HG02759 (cell line): Measurements from ENCODE around the gene ABHD17B.

ENCODE experiments used
- ATAC-seq: cut with Tn5 transposase; IDR thresholded peaks from one replicate; pipeline ENCODE4 v1.9.1; 2021; ENCODE audit warnings: mild to moderate bottlenecking, moderate library complexity; ENCODE audit not compliant: unreplicated experiment

Gene ABHD17B

DNA sequence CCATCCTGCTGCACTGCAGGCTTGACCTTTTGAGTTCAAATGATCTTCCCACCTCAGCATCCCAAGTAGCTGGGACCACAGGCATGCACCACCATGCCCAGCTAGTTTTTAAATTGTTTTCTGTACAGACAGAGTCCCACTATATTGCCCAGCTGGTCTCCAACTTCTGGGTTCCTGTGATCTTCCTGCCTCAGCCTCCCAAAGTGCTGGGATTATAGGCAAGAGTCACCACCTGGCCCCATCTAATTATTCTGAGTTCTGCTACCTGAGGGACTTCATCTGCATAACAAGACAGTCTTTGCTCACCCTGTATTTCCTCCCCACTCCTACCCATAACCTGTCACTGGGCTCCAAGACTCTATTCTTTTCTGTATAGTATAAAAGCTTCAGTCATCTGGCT, 88.1 kb downstream of the ABHD17B start:
- ATAC-seq: no peak

DNA sequence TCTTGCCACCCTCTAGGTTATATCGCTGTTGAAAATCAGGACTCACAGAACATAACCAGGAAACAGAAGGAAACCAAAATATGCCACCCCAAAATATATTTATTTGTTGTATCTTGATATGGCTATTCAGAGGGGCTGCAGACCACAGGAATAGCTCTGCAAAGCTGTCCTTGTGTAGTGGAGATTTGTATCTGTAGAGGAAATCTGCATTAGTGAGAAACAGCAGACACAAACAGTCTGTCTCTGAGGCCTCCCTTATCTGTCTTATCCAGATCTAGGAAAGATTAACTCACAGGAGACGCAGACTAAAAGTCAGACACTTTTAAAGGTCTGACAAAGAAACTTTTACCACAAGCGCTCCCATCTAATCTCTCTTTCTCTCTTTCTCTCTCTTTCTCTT, 88.5 kb downstream of the ABHD17B start:
- no peak for ATAC-seq

- no peak for ATAC-seq
Observed at GRCh38 chr9:71821405-71821804, 89.6 kb downstream of the ABHD17B start.

DNA sequence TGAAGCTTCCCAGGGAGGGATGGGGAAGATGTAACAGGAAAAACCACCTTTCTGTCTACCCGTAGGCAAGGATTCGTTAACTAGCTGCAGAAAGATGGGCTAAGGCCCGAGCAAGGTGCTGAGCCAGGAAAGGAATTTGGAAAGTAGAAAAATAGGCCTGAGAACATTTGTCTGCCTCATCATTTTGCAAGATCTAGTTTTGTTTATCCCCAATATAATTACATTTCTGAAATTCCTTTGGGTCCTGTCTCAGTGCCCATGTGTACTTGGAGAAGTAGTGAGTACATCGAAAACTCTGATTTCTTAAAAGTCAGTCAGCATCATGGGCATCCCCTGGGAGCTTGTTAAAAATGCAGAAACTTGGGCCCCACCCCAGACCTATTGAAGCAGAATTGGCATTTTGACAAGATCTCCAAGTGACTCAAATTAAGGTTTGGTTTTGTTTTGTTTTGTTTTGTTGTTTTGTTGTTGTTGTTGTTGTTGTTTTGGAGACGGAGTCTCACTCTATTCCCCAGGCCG, 90.5 kb downstream of the ABHD17B start:
- ATAC-seq: no peak

GRCh38 chr9:71819115-71819739, 91.8 kb downstream of the ABHD17B start:
- ATAC-seq: no peak

- no peak for ATAC-seq
Observed at GRCh38 chr9:71816916-71817451, 94.0 kb downstream of the ABHD17B start.
